ENCODE results near the gene TEKTIP1.

DNA sequence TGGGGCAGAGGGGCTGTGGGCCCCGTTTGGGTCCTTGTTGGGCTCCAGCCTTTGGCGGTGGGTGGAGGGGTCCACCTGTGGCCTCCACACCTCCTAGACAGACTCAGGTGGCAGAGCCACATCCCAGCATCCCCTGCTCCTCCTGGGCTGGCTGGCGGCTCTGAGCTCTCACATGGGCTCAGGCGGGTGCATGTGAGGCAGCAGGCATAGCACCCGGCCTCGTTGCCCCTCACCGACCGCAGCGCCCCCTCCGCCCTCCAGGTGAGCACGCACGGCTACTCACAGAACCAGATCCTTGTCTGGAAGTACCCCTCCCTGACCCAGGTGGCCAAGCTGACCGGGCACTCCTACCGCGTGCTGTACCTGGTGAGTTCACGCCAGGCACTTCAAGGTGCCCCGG, 5.9 kb upstream of the TEKTIP1 start:
- TF ChIP-seq HDGF (IDR thresholded peaks at IDR 0.05), result no peak
- no peak for TF ChIP-seq FOXK2 (conservative IDR thresholded peaks at IDR 0.05 in 1 of 2, IDR thresholded peaks at IDR 0.05 in 1 of 2; ENCODE audit: low read depth in 2 of 2)
- TF ChIP-seq, protein P1, sequence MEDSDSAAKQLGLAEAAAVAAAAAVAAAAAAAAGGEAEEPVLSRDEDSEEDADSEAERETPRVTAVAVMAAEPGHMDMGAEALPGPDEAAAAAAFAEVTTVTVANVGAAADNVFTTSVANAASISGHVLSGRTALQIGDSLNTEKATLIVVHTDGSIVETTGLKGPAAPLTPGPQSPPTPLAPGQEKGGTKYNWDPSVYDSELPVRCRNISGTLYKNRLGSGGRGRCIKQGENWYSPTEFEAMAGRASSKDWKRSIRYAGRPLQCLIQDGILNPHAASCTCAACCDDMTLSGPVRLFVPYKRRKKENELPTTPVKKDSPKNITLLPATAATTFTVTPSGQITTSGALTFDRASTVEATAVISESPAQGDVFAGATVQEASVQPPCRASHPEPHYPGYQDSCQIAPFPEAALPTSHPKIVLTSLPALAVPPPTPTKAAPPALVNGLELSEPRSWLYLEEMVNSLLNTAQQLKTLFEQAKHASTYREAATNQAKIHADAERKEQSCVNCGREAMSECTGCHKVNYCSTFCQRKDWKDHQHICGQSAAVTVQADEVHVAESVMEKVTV (CRISPR knock-in tag; IDR thresholded peaks at IDR 0.05), result no peak
- TF ChIP-seq, protein P2, sequence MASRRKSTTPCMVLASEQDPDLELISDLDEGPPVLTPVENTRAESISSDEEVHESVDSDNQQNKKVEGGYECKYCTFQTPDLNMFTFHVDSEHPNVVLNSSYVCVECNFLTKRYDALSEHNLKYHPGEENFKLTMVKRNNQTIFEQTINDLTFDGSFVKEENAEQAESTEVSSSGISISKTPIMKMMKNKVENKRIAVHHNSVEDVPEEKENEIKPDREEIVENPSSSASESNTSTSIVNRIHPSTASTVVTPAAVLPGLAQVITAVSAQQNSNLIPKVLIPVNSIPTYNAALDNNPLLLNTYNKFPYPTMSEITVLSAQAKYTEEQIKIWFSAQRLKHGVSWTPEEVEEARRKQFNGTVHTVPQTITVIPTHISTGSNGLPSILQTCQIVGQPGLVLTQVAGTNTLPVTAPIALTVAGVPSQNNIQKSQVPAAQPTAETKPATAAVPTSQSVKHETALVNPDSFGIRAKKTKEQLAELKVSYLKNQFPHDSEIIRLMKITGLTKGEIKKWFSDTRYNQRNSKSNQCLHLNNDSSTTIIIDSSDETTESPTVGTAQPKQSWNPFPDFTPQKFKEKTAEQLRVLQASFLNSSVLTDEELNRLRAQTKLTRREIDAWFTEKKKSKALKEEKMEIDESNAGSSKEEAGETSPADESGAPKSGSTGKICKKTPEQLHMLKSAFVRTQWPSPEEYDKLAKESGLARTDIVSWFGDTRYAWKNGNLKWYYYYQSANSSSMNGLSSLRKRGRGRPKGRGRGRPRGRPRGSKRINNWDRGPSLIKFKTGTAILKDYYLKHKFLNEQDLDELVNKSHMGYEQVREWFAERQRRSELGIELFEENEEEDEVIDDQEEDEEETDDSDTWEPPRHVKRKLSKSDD (conservative IDR thresholded peaks at IDR 0.05; ENCODE audit: low read length), result no peak

Data from K562 (cell line).